HG03575 (cell line): ENCODE results near the gene SLC4A11.

Experiments
- ATAC-seq: cut with Tn5 transposase; IDR thresholded peaks from one replicate; pipeline ENCODE4 v1.9.1; 2021; ENCODE audit not compliant: unreplicated experiment, insufficient number of reproducible peaks, low FRiP score; ENCODE audit errors: extremely low read depth

Gene SLC4A11

GRCh38 chr20:3210346-3210745 lies 28.6 kb downstream of the SLC4A11 start:
- no peak for ATAC-seq

- no peak for ATAC-seq
Observed at GRCh38 chr20:3209946-3210317, 29.1 kb downstream of the SLC4A11 start.

GRCh38 chr20:3209257-3209945 lies 29.6 kb downstream of the SLC4A11 start, which contains the start of gene ITPA:
Gene ITPA, plus strand, starts transcription at chr20:3209498. Its CDS starts 54 bp downstream, at chr20:3209552.
- no peak for ATAC-seq

GRCh38 chr20:3208786-3209256 lies 30.2 kb downstream of the SLC4A11 start:
- ATAC-seq = no peak

GRCh38 chr20:3204124-3204794 lies 34.7 kb downstream of the SLC4A11 start, which contains the start of gene DDRGK1:
Gene DDRGK1, minus strand, starts transcription at chr20:3204682. Its CDS starts 55 bp downstream, at chr20:3204627.
- ATAC-seq = no peak

GRCh38 chr20:3203315-3204123 lies 35.5 kb downstream of the SLC4A11 start:
- no peak for ATAC-seq

- ATAC-seq = no peak
Observed at GRCh38 chr20:3202965-3203314, 36.0 kb downstream of the SLC4A11 start.

GRCh38 chr20:3199976-3200755 lies 38.8 kb downstream of the SLC4A11 start:
- ATAC-seq = no peak

- no peak for ATAC-seq
Observed at GRCh38 chr20:3199206-3199605, 39.8 kb downstream of the SLC4A11 start.

GRCh38 chr20:3195590-3196237 lies 43.3 kb downstream of the SLC4A11 start:
- ATAC-seq = no peak

- no peak for ATAC-seq
Observed at GRCh38 chr20:3194617-3195280, 44.2 kb downstream of the SLC4A11 start.

GRCh38 chr20:3193806-3194616 lies 45.0 kb downstream of the SLC4A11 start:
- ATAC-seq = no peak

- ATAC-seq = no peak
Observed at GRCh38 chr20:3192226-3193015, 46.6 kb downstream of the SLC4A11 start.

GRCh38 chr20:3190681-3191111 lies 48.3 kb downstream of the SLC4A11 start:
- no peak for ATAC-seq

GRCh38 chr20:3189561-3190131 lies 49.3 kb downstream of the SLC4A11 start:
- ATAC-seq = no peak

- ATAC-seq = no peak
Observed at GRCh38 chr20:3188823-3189413, 50.1 kb downstream of the SLC4A11 start.
